Panc1 (cell line): ENCODE measurements around the gene JAZF1. TPM values are rescaled to one million over a fixed set of nuclear protein-coding genes. Genes with fewer than 3 reads are reported as not detected.

Experiments
- ATAC-seq: fragments of 200-7000 bp; cut with Tn5 transposase; 2 replicates; pipeline ENCODE4 v1.9.1; 2020; ENCODE audit warnings: mild to moderate bottlenecking, moderate library complexity
- BruUV-seq: library from RNA; stranded (reverse); fragments of 400-500 nt; replicated peaks from 2 replicates; lab custom pipeline; 2021; lab: Mats Ljungman, UMichigan
- CTCF ChIA-PET: fragments of 300-600 bp; sonication (Branson Sonifier 250); formaldehyde crosslinking; loops from one replicate; lab custom pipeline; 2022; ENCODE audit warnings: antibody characterized with exemption; lab: Charles Lee
- POLR2A ChIA-PET: fragments of 300-600 bp; sonication (Branson Sonifier 250); formaldehyde crosslinking; loops from one replicate; lab custom pipeline; 2022; ENCODE audit warnings: antibody characterized with exemption; lab: Charles Lee
- DNase-seq: peaks from one replicate; pipeline ENCODE4 v3.0.0-alpha.2; 2010; ENCODE audit warnings: low read depth, low spot score
- H3K27ac ChIP-seq: 2 replicates; pipeline ENCODE4 v1.5.1; 2011; ENCODE audit warnings: mild to moderate bottlenecking, low read length, inconsistent platforms
- H3K27me3 ChIP-seq: fragments of 200-500 bp; sonication (Bioruptor generic); 2 replicates; pipeline ENCODE4 v1.6.0; 2014; ENCODE audit warnings: low read length, inconsistent platforms; ENCODE audit not compliant: control insufficient read depth, insufficient read depth
- H3K36me3 ChIP-seq: fragments of 200-500 bp; sonication (Bioruptor generic); 2 replicates; pipeline ENCODE4 v1.5.1; 2014; ENCODE audit warnings: inconsistent platforms, mild to moderate bottlenecking, low read length, moderate library complexity; ENCODE audit not compliant: control insufficient read depth, insufficient read depth
- H3K4me1 ChIP-seq: 2 replicates; pipeline ENCODE4 v1.5.1; 2011; ENCODE audit warnings: inconsistent platforms, mild to moderate bottlenecking, low read length, moderate library complexity; ENCODE audit not compliant: control insufficient read depth, insufficient read depth
- H3K4me3 ChIP-seq, 2 experiments: 2 replicates each; pipeline ENCODE4 v1.5.1; 2011 to 2012; ENCODE audit warnings: low read depth in 2 of 2, low read length in 2 of 2, mild to moderate bottlenecking in 2 of 2, inconsistent platforms in 1 of 2, moderate library complexity in 1 of 2
- H3K9me3 ChIP-seq: fragments of 200-500 bp; sonication (Bioruptor generic); 2 replicates; pipeline ENCODE4 v1.5.1; 2014; ENCODE audit warnings: low read depth, mild to moderate bottlenecking, inconsistent platforms, low read length, moderate library complexity; ENCODE audit not compliant: control insufficient read depth, insufficient read depth
- CTCF ChIP-seq: fragments of 450-650 bp; IDR thresholded peaks from 2 replicates; pipeline ENCODE4 v1.5.1; 2017; ENCODE audit warnings: mild to moderate bottlenecking
- POLR2AphosphoS5 ChIP-seq: IDR thresholded peaks from 2 replicates; pipeline ENCODE4 v1.6.1; 2012; ENCODE audit warnings: mild to moderate bottlenecking, low read depth, low read length, moderate library complexity
- REST ChIP-seq, 2 experiments: IDR thresholded peaks; 2 replicates each; pipeline ENCODE4 v1.6.1; 2011 to 2012; ENCODE audit warnings: low read depth in 2 of 2, control low read depth in 1 of 2, low read length in 1 of 2, mild to moderate bottlenecking in 1 of 2, moderate library complexity in 1 of 2; ENCODE audit not compliant: insufficient read depth in 1 of 2
- SIN3A ChIP-seq: IDR thresholded peaks from 2 replicates; pipeline ENCODE4 v1.6.1; 2012; ENCODE audit warnings: low read depth, mild to moderate bottlenecking, low read length, moderate library complexity, borderline replicate concordance; ENCODE audit not compliant: insufficient read depth
- TCF7L2 ChIP-seq: IDR thresholded peaks from 2 replicates; pipeline ENCODE4 v1.6.1; 2011; ENCODE audit warnings: mild to moderate bottlenecking, low read depth, low read length, inconsistent platforms
- in situ Hi-C: cut with HindIII; loops from 2 replicates; pipeline ENCODE4 v1.10.0; 2016; ENCODE audit warnings: low sequenced_read_pairs, low pct_unique_long_range_greater_than_20kb
- intact Hi-C: fragments of 100-400 bp; cut with micrococcal nuclease; formaldehyde crosslinking; loops from one replicate; pipeline ENCODE4 v1.10.0; 2022; ENCODE audit not compliant: unreplicated experiment
- total RNA-seq: library from RNA; stranded (reverse); gene quantifications from one replicate; pipeline ENCODE4 v1.2.1, GENCODE V29; 2021; ENCODE audit not compliant: unreplicated experiment

Gene JAZF1
- total RNA-seq, 1 experiment from 2014 or later: 8.8 TPM

- intact Hi-C loops (no loop called here), in situ Hi-C loops (no loop called here)
- Histone ChIP-seq H3K27ac (no peak overlapping the region), H3K9me3 (no peaks in the 10 kb centered on the region), H3K4me3 (no peak overlapping the region), H3K36me3 (no peaks in the 10 kb centered on the region), H3K27me3 (no peaks in the 10 kb centered on the region), H3K4me1 (0 out of 2 replicates have a peak, but pooled peaks cover 9% of the 10 kb centered on the region)
- DNase-seq (no peak), ATAC-seq (no peak)
- ChIA-PET POLR2A (no interaction called here), CTCF (no interaction called here)
- no TSS peak for BruUV-seq
- TF ChIP-seq TCF7L2: no peak
- no peak for TF ChIP-seq CTCF
- no peak for TF ChIP-seq REST (IDR thresholded peaks at IDR 0.05; ENCODE audit: insufficient read depth in 1 of 2, low read depth in 2 of 2, low read length in 1 of 2)
- TF ChIP-seq SIN3A: no peak
- TF ChIP-seq POLR2AphosphoS5: no peak
Measured at GRCh38 chr7:28105234-28105633, 75.4 kb downstream of the JAZF1 start.

GRCh38 chr7:28104811-28105210 lies 75.8 kb downstream of the JAZF1 start:
- H3K36me3 ChIP-seq: no peaks in the 10 kb centered on the region
- 0 out of 2 replicates have a peak, but pooled peaks cover 9% of the 10 kb centered on the region for H3K4me1 ChIP-seq
- POLR2A ChIA-PET: no interaction called here
- intact Hi-C loops (no loop called here), in situ Hi-C loops (no loop called here)
- H3K4me3 ChIP-seq: no peak overlapping the region
- ATAC-seq (no peak), DNase-seq (no peak)
- no peaks in the 10 kb centered on the region for H3K27me3 ChIP-seq
- no peaks in the 10 kb centered on the region for H3K9me3 ChIP-seq
- CTCF ChIA-PET: no interaction called here
- H3K27ac ChIP-seq: no peak overlapping the region
- no TSS peak for BruUV-seq
- TF ChIP-seq CTCF (no peak), TCF7L2 (no peak), POLR2AphosphoS5 (no peak), SIN3A (no peak), REST (IDR thresholded peaks at IDR 0.05; ENCODE audit: insufficient read depth in 1 of 2, low read depth in 2 of 2, low read length in 1 of 2) (no peak)
